ENCODE data around the gene EXOSC1. TPM values are rescaled to one million over a fixed set of nuclear protein-coding genes. Genes with fewer than 3 reads are reported as not detected.
"Not testable (repeated sequence)": the region's sequence is repeated elsewhere in the genome, so short reads cannot be mapped to it uniquely, and the experiment has no call there.

The EXOSC1 gene
- total and polyA plus RNA-seq, 2 donors (not counting 3 experiments of a cell fraction or from before 2014, with no cell fraction given) = 50.7 to 52.9 TPM

DNA sequence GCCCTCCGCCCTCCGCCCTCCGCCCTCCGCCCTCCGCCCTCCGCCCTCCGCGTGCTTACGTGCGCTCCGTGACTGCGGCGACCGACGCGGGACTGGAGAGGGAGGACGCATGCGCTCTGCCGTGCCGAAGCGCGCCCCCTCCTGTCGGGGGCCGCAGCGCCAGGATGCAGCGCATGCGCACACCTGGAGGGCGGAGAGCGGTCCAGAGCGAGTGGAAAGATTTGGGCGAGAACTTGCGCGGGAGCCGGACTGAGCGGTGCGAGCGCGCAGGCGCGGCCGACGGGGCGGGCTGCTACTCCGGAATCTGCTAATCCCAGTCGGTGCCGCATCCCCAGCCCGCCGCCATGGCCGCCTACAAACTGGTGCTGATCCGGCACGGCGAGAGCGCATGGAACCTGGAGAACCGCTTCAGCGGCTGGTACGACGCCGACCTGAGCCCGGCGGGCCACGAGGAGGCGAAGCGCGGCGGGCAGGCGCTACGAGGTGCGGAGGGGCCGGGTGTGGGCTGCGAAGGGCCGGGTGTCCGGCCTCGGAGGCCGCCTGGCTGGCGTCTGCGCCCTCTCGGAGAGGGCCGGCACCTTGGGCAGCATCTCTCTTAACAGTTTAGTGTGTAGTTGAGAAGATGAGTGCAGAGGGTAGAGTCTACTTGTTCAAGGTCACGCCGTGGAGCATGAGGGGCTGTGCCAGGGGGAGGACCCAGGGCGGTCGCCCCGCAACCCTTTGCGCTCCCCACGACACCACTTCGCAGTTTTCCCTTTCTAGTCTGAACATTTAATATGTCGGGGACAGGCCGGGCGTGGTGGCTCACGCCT, 19.6 kb downstream of the EXOSC1 start, which contains the start of gene PGAM1:
Gene PGAM1, plus strand, starts transcription at position 228 of the 812 bp plus-strand sequence. Its CDS starts 117 bp downstream, at position 345.
- peak; percentile 87 for FAIRE-seq
- TF ChIP-seq GATA2 (IDR thresholded peaks at IDR 0.05; ENCODE audit: insufficient read depth, insufficient read length, low read depth, low read length) = no peak
- no peak for TF ChIP-seq MYC (IDR thresholded peaks at IDR 0.05; ENCODE audit: low read depth, low read length)
- TF ChIP-seq, protein P1, sequence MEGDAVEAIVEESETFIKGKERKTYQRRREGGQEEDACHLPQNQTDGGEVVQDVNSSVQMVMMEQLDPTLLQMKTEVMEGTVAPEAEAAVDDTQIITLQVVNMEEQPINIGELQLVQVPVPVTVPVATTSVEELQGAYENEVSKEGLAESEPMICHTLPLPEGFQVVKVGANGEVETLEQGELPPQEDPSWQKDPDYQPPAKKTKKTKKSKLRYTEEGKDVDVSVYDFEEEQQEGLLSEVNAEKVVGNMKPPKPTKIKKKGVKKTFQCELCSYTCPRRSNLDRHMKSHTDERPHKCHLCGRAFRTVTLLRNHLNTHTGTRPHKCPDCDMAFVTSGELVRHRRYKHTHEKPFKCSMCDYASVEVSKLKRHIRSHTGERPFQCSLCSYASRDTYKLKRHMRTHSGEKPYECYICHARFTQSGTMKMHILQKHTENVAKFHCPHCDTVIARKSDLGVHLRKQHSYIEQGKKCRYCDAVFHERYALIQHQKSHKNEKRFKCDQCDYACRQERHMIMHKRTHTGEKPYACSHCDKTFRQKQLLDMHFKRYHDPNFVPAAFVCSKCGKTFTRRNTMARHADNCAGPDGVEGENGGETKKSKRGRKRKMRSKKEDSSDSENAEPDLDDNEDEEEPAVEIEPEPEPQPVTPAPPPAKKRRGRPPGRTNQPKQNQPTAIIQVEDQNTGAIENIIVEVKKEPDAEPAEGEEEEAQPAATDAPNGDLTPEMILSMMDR (IDR thresholded peaks at IDR 0.05; ENCODE audit: extremely low read depth in 1 of 2, insufficient read depth in 1 of 2, low read depth in 1 of 2, low read length in 2 of 2) = peak; percentile 66 to 91
- no peak for TF ChIP-seq JUN (IDR thresholded peaks at IDR 0.05; ENCODE audit: borderline replicate concordance, insufficient read depth, insufficient read length, low read depth)
- TF ChIP-seq POLR2AphosphoS5 (IDR thresholded peaks at IDR 0.05; ENCODE audit: insufficient read depth, low read depth, low read length) = peak; percentile 81
- no peak for TF ChIP-seq EZH2 (IDR thresholded peaks at IDR 0.05; ENCODE audit: borderline replicate concordance, low read depth, low read length, severe bottlenecking)
- TF ChIP-seq, protein P2, sequence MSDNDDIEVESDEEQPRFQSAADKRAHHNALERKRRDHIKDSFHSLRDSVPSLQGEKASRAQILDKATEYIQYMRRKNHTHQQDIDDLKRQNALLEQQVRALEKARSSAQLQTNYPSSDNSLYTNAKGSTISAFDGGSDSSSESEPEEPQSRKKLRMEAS (IDR thresholded peaks at IDR 0.05; ENCODE audit: insufficient read depth, insufficient read length) = no peak
- no peak for TF ChIP-seq FOS (IDR thresholded peaks at IDR 0.05; ENCODE audit: borderline replicate concordance, insufficient read depth, low read length)
- TF ChIP-seq POLR2A (IDR thresholded peaks at IDR 0.05; ENCODE audit: low read depth, low read length) = no peak
- Histone ChIP-seq H3K9me3 (replicated peaks; ENCODE audit: control insufficient read depth, insufficient read depth, low read length) (no peaks in the 10 kb centered on the region), H2AFZ (ENCODE audit: low read depth, low read length) (peak within 1 kb of the TSS; percentile 82), H3K36me3 (ENCODE audit: control insufficient read depth in 2 of 2, extremely low read depth in 1 of 2, insufficient read depth in 2 of 2, low read length in 2 of 2) (peaks cover 5 to 12% of the 10 kb centered on the region in 2 experiments), H3K27ac (ENCODE audit: insufficient read depth, low read depth, low read length) (peak within 1 kb of the TSS; percentile 79), H3K9ac (replicated peaks; ENCODE audit: extremely low read depth, insufficient read depth, low read length) (peak within 1 kb of the TSS; percentile 85), H3K4me2 (ENCODE audit: insufficient read depth, low read length) (peak within 1 kb of the TSS; percentile 94), H3K4me1 (ENCODE audit: control insufficient read depth, extremely low read depth, insufficient read depth, low read length) (peaks cover 27% of the 10 kb centered on the region), H4K20me1 (replicated peaks; ENCODE audit: control insufficient read depth, extremely low read depth, insufficient read depth, low read length) (no peaks in the 10 kb centered on the region), H3K9me1 (replicated peaks; ENCODE audit: control insufficient read depth, extremely low read depth, insufficient read depth, low read length) (no peaks in the 10 kb centered on the region), H3K79me2 (ENCODE audit: control insufficient read depth, insufficient read depth, low read length) (peaks cover 53% of the 10 kb centered on the region), H3K27me3 (ENCODE audit: control insufficient read depth in 2 of 2, insufficient read depth in 2 of 2, low read length in 2 of 2) (no peaks in the 10 kb centered on the region), H3K4me3 (replicated peaks in 1 of 3; ENCODE audit: insufficient read depth in 1 of 3, low read depth in 1 of 3, low read length in 3 of 3) (peak within 1 kb of the TSS; percentile 76 to 95 (median 86))
- BruUV-seq (replicated peaks) = TSS peak; percentile 28
- DNase-seq (ENCODE audit: low read depth, low spot score) = peak; percentile 99
- ChIA-PET CTCF (interaction anchor here (1.4 to 2.3 kb wide), 2 partner anchors 19 to 21 kb away, joined by 3 to 7 read pairs; no protein-coding TSS in a partner anchor), POLR2A (no interaction called here)
- dilution Hi-C loops (cut with MboI; ENCODE audit: extremely low pct_ligation_motif_present, low sequenced_read_pairs) (no loop called here), intact Hi-C loops (cut with micrococcal nuclease) (loop anchor here (1.0 to 5.0 kb wide), 2 partner anchors 19 to 71 kb away; partner anchors contain the start of genes MMS19 and UBTD1)

DNA sequence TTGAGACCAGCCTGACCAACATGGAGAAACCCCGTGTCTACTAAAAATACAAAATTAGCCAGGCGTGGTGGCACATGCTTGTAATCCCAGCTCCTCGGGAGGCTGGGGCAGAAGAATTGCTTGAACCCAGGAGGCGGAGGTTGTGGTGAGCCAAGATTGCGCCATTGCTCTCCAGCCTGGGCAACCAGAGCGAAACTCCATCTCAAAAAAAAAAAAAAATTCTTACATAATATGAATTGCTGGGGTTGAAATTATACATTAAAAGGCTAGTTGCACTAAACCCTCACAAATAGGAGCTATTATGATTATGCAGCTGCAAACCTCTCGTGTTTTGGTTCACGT, 22.1 kb downstream of the EXOSC1 start:
- H3K4me2 ChIP-seq (ENCODE audit: insufficient read depth, low read length); H3K9me3 ChIP-seq (replicated peaks; ENCODE audit: control insufficient read depth, insufficient read depth, low read length); H3K27ac ChIP-seq (ENCODE audit: insufficient read depth, low read depth, low read length); dilution Hi-C loops (cut with MboI; ENCODE audit: extremely low pct_ligation_motif_present, low sequenced_read_pairs); DNase-seq (ENCODE audit: low read depth, low spot score); BruUV-seq (replicated peaks); POLR2A ChIA-PET; H4K20me1 ChIP-seq (replicated peaks; ENCODE audit: control insufficient read depth, extremely low read depth, insufficient read depth, low read length); H3K4me3 ChIP-seq (replicated peaks in 1 of 3; ENCODE audit: insufficient read depth in 1 of 3, low read depth in 1 of 3, low read length in 3 of 3); H2AFZ ChIP-seq (ENCODE audit: low read depth, low read length); H3K9ac ChIP-seq (replicated peaks; ENCODE audit: extremely low read depth, insufficient read depth, low read length); H3K36me3 ChIP-seq (ENCODE audit: control insufficient read depth in 2 of 2, extremely low read depth in 1 of 2, insufficient read depth in 2 of 2, low read length in 2 of 2); H3K9me1 ChIP-seq (replicated peaks; ENCODE audit: control insufficient read depth, extremely low read depth, insufficient read depth, low read length); intact Hi-C loops (cut with micrococcal nuclease); FAIRE-seq; H3K27me3 ChIP-seq (ENCODE audit: control insufficient read depth in 2 of 2, insufficient read depth in 2 of 2, low read length in 2 of 2): not testable (repeated sequence)
- Histone ChIP-seq H3K4me1 (ENCODE audit: control insufficient read depth, extremely low read depth, insufficient read depth, low read length) (peaks cover 25% of the 10 kb centered on the region), H3K79me2 (ENCODE audit: control insufficient read depth, insufficient read depth, low read length) (peaks cover 38% of the 10 kb centered on the region)
- CTCF ChIA-PET = interaction anchor here (1.5 to 2.1 kb wide), 5 partner anchors 9 to 23 kb away, joined by 5 to 10 read pairs (median 6); partner anchors contain the start of gene RRP12
